Neural cell (in vitro differentiated cells): ENCODE data around the gene DPM3. TPM values are rescaled to one million over a fixed set of nuclear protein-coding genes. Genes with fewer than 3 reads are reported as not detected.

Experiments used
- H2AFZ ChIP-seq: fragments of 200-600, 300-800 bp; sonication (generic), shearing (Covaris generic); 2 replicates; pipeline ENCODE4 v1.6.0; 2014; ENCODE audit warnings: low read depth, mild to moderate bottlenecking, antibody characterized with exemption, low read length, moderate library complexity
- H3F3A ChIP-seq: fragments of 200-600 bp; shearing (Covaris generic); 2 replicates; pipeline ENCODE4 v1.6.1; 2016; ENCODE audit warnings: mild to moderate bottlenecking, moderate library complexity, mixed read lengths, antibody characterized with exemption, low read length; ENCODE audit not compliant: insufficient read depth, poor library complexity, severe bottlenecking
- H3K27ac ChIP-seq: fragments of 200-600, 300-800 bp; sonication (generic), shearing (Covaris generic); 2 replicates; pipeline ENCODE4 v1.5.1; 2014; ENCODE audit warnings: mild to moderate bottlenecking, low read length, moderate library complexity
- H3K27me3 ChIP-seq: fragments of 300-800, 200-600 bp; sonication (generic), shearing (Covaris generic); 2 replicates; pipeline ENCODE4 v1.6.0; 2014; ENCODE audit warnings: mild to moderate bottlenecking, low read depth, low read length, moderate library complexity; ENCODE audit not compliant: insufficient read depth
- H3K36me3 ChIP-seq: fragments of 300-800, 200-600 bp; sonication (generic), shearing (Covaris generic); 2 replicates; pipeline ENCODE4 v1.5.1; 2014; ENCODE audit warnings: mild to moderate bottlenecking, antibody characterized with exemption, low read length, moderate library complexity; ENCODE audit not compliant: insufficient read depth
- H3K4me2 ChIP-seq: fragments of 300-800, 200-600 bp; sonication (generic), shearing (Covaris generic); 2 replicates; pipeline ENCODE4 v1.6.0; 2014; ENCODE audit warnings: mild to moderate bottlenecking, low read length
- H3K4me3 ChIP-seq: fragments of 300-800, 200-600 bp; sonication (generic), shearing (Covaris generic); 2 replicates; pipeline ENCODE4 v1.5.1; 2014; ENCODE audit warnings: mild to moderate bottlenecking, low read length, moderate library complexity
- H3K79me2 ChIP-seq: fragments of 200-600 bp; shearing (Covaris generic); replicated peaks from 2 replicates; pipeline ENCODE4 v1.6.0; 2014; ENCODE audit warnings: mild to moderate bottlenecking, low read length, moderate library complexity; ENCODE audit not compliant: insufficient read depth
- H3K9ac ChIP-seq: fragments of 300-800, 200-600 bp; sonication (generic), shearing (Covaris generic); 2 replicates; pipeline ENCODE4 v1.6.1; 2016; ENCODE audit warnings: mild to moderate bottlenecking, low read length, mixed read lengths
- H3K9me2 ChIP-seq: fragments of 200-600 bp; shearing (Covaris generic); 2 replicates; pipeline ENCODE4 v1.6.1; 2016; ENCODE audit warnings: mild to moderate bottlenecking, low read length, mixed read lengths; ENCODE audit not compliant: insufficient read depth
- H3K9me3 ChIP-seq: fragments of 200-600, 300-800 bp; sonication (generic), shearing (Covaris generic); 2 replicates; pipeline ENCODE4 v1.6.1; 2016; ENCODE audit warnings: mild to moderate bottlenecking, mixed run types, low read length, moderate library complexity, mixed read lengths
- H4K20me1 ChIP-seq: fragments of 200-600 bp; shearing (Covaris generic); 2 replicates; pipeline ENCODE4 v1.6.1; 2016; ENCODE audit warnings: mild to moderate bottlenecking, mixed run types; ENCODE audit not compliant: insufficient read depth
- CTCF ChIP-seq: fragments of 450-650 bp; IDR thresholded peaks from 2 replicates; pipeline ENCODE4 v1.5.1; 2014; ENCODE audit warnings: antibody characterized with exemption, mild to moderate bottlenecking, moderate library complexity; ENCODE audit not compliant: poor library complexity, severe bottlenecking
- EP300 ChIP-seq: fragments of 450-650 bp; conservative IDR thresholded peaks from 2 replicates; pipeline ENCODE4 v1.6.1; 2014; ENCODE audit warnings: antibody characterized with exemption, mild to moderate bottlenecking, moderate library complexity; ENCODE audit not compliant: poor library complexity, severe bottlenecking
- EZH2 ChIP-seq: fragments of 200-600, 300-800 bp; shearing (Covaris generic), sonication (generic); IDR thresholded peaks from 2 replicates; pipeline ENCODE4 v1.6.1; 2014; ENCODE audit warnings: antibody characterized with exemption, low read length, borderline replicate concordance, mild to moderate bottlenecking; ENCODE audit not compliant: insufficient read depth, poor library complexity, severe bottlenecking
- MXI1 ChIP-seq: fragments of 450-650 bp; conservative IDR thresholded peaks from 2 replicates; pipeline ENCODE4 v1.6.1; 2014; ENCODE audit warnings: antibody characterized with exemption, mild to moderate bottlenecking; ENCODE audit not compliant: poor library complexity, severe bottlenecking
- POLR2AphosphoS5 ChIP-seq: IDR thresholded peaks from 2 replicates; pipeline ENCODE4 v1.6.1; 2012
- RAD21 ChIP-seq: fragments of 450-650 bp; conservative IDR thresholded peaks from 2 replicates; pipeline ENCODE4 v1.6.1; 2014; ENCODE audit warnings: antibody characterized with exemption, mild to moderate bottlenecking, moderate library complexity
- REST ChIP-seq: IDR thresholded peaks from 2 replicates; pipeline ENCODE4 v1.6.1; 2012; ENCODE audit warnings: borderline replicate concordance
- SMC3 ChIP-seq: fragments of 450-650 bp; conservative IDR thresholded peaks from 2 replicates; pipeline ENCODE4 v1.6.1; 2014; ENCODE audit warnings: antibody characterized with exemption, mild to moderate bottlenecking, moderate library complexity; ENCODE audit not compliant: poor library complexity
- TAF1 ChIP-seq: IDR thresholded peaks from 2 replicates; pipeline ENCODE4 v1.6.1; 2012; ENCODE audit warnings: low read depth
- polyA plus RNA-seq: library from polyadenylated mRNA; depleted of rRNA; stranded (reverse); fragments of >200 nt; gene quantifications from 2 replicates; pipeline ENCODE4 v1.2.3, GENCODE V29; 2014

Gene DPM3
- polyA plus RNA-seq, 1 donor from 2014 or later: 150 TPM

GRCh38 chr1:155105604-155106011 lies 34.7 kb downstream of the DPM3 start:
- Histone ChIP-seq H3K9ac (no peak overlapping the region), H3K9me3 (no peaks in the 10 kb centered on the region), H3K27ac (no peak overlapping the region), H2AFZ (no peak overlapping the region), H4K20me1 (no peaks in the 10 kb centered on the region), H3F3A (no peaks in the 10 kb centered on the region), H3K9me2 (no peaks in the 10 kb centered on the region), H3K36me3 (no peaks in the 10 kb centered on the region), H3K79me2 (no peaks in the 10 kb centered on the region), H3K27me3 (no peaks in the 10 kb centered on the region), H3K4me2 (no peak overlapping the region), H3K4me3 (no peak overlapping the region)
- TF ChIP-seq TAF1 (no peak), POLR2AphosphoS5 (no peak), CTCF (no peak), RAD21 (no peak), EZH2 (no peak), EP300 (no peak), MXI1 (no peak), REST (no peak), SMC3 (no peak)

- no peaks in the 10 kb centered on the region for H3K9me2 ChIP-seq
- no peak overlapping the region for H2AFZ ChIP-seq
- no peaks in the 10 kb centered on the region for H4K20me1 ChIP-seq
- no peak overlapping the region for H3K9ac ChIP-seq
- H3K36me3 ChIP-seq: no peaks in the 10 kb centered on the region
- H3K4me3 ChIP-seq: no peak overlapping the region
- no peak overlapping the region for H3K27ac ChIP-seq
- no peaks in the 10 kb centered on the region for H3K79me2 ChIP-seq
- no peaks in the 10 kb centered on the region for H3K9me3 ChIP-seq
- H3F3A ChIP-seq: no peaks in the 10 kb centered on the region
- no peak overlapping the region for H3K4me2 ChIP-seq
- H3K27me3 ChIP-seq: no peaks in the 10 kb centered on the region
- no peak for TF ChIP-seq EP300
- no peak for TF ChIP-seq REST
- no peak for TF ChIP-seq TAF1
- TF ChIP-seq POLR2AphosphoS5: no peak
- no peak for TF ChIP-seq CTCF
- no peak for TF ChIP-seq EZH2
- TF ChIP-seq SMC3: no peak
These were observed 35.5 kb downstream of the DPM3 start for GRCh38 chr1:155104605-155105534.
